Globus pallidus (tissue), 1 donor: ENCODE measurements around the gene THOC6.

Experiments used
- DNase-seq: peaks from one replicate; pipeline ENCODE4 v3.0.0-alpha.2; 2015; ENCODE audit warnings: low spot score

Gene THOC6

GRCh38 chr16:3023669-3024478 is at the start of gene THOC6, which contains the start of gene HCFC1R1:
TSS of gene THOC6 (plus strand) at chr16:3024035. CDS start at chr16:3024327, 292 bp downstream.
TSS of gene HCFC1R1 (minus strand) at chr16:3023942. CDS start at chr16:3023941, 1 bp downstream.
- peak; percentile 96 for DNase-seq

DNA sequence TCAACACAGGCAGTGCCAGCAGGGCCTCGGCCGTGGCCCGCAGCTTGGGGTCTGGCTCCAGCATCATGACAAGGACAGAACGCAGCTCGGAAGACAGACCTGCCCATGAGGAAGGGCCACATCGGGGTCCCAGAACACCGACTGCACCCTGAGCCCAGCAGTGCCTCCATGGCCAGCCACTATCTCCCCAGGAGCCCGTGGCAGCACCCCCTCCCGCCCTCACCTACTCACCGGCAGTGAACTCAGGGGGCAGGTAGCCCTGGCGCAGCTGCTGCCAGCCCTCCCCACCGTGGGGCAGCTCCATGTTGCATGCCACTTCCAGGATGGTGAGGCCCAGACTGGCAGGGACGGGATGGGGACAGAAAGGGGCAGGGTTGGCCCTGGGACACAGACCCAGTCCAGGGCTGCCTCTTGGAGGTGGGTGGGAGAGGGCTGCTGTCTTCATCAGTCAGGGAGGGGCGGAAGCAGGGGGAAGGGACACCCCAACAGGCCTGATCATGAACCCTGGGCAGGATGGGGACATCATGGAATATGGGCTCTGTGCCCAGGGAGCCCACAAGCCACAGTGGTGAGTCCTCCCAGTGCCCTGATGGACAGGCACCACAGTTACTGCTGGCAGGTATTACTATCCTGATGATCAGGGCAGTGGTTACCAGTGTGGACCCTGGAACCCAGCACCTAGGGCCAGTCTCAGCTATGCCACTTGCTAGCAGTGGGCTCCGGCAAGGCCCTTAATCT is 49.3 kb upstream of the THOC6 start:
- no peak for DNase-seq

DNA sequence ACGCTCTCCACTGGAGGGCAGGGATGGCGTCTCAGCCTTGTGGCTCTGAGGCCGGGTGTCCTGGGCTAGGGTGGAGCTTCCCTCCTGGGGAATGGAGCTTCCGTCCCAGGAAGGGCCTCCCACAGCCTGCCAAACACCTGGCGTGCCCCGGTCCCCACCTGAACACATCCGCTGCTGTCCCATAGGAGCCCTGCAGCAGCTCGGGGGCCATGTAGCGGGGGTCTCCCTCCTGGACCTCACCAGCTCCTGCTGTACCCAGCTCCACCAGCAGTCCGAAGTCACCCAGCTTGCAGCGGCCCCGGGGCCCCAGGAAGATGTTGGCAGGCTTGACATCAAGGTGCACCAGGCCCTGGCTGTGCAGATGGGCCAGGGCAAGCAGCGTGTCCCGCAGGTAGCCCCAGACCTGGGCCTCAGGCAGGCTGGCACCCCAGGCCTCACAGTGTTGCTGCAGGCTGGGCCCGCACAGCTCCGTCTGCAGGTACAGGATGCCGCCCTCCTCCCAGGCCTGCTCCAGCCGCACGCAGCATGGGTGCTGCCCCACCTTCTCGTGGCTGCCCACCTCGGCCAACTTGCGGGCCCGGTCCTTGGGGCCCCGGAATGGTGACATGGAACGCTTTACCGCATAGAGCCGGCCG is 48.6 kb upstream of the THOC6 start:
- DNase-seq, result no peak

DNA sequence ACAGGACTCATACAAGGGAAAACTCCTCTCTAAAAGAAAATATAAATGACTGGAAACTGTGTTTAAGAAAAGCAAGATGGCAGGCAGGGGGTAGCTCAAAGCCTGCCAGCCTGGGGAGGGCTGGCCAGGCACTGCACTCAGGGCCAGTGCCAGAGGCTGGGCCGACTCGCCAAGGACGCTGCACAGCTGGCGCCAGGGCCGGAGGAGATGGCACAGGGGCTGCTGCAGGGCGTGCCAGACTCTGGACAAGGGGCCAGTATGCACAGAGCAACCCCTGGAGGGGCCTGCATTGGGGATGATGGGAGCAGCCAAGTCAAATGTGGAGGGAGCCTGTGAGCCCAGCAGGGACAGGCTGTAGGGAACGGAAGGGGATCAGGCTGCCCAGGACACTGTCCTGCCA is 47.6 kb upstream of the THOC6 start:
- no peak for DNase-seq

DNA sequence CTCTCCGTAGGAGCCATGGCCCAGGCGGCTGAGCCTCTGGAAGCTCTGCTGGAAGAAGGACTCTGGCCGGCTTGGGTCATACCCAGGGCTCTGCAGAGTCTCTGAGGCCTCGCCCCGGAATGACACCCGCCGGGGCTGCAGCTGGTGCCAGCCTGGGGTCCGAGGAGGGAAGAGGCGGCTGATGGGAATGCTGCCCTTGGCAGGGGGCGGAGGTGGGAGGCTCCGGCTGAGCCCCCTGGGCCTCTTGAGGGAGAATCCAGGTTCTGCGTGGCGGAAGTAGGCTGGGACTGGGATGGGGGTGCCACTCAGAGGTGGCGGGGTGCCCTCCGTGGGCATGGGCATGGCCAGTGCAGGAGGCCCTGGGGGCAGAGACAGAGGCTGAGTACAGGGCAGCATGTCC is 47.2 kb upstream of the THOC6 start:
- no peak for DNase-seq

- no peak for DNase-seq
Measured at GRCh38 chr16:2977440-2977839, 46.4 kb upstream of the THOC6 start.

GRCh38 chr16:2979669-2980226 is 44.1 kb upstream of the THOC6 start:
- no peak for DNase-seq

GRCh38 chr16:2980227-2981176 is 43.3 kb upstream of the THOC6 start, which contains the start of gene PKMYT1:
TSS of gene PKMYT1 (minus strand) at chr16:2980446. CDS start at chr16:2979657, 789 bp downstream.
- peak; percentile 83 for DNase-seq

GRCh38 chr16:2981177-2981898 is 42.5 kb upstream of the THOC6 start:
- no peak for DNase-seq

- DNase-seq, result no peak
Measured at GRCh38 chr16:2981899-2982250, 42.0 kb upstream of the THOC6 start.

DNA sequence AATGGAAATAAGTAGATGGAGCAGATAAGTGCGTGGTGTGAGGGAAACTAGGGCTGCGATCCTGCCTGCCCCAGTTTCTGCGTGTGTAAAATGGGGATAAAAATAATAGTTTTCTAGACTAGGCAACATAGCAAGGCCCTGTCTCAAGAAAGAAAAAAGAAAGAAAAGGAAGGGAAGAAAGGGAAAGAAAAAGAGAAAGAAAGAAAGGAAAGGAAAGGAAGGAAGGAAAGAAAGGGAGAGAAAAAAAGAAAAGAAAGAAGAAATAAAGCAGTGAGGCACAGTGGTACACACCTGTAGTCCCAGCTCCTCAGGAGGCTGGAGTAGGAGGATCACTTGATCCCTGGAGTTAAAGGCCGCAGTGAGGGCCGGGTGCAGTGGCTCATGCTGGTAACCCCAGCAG is 41.4 kb upstream of the THOC6 start:
- DNase-seq, result no peak

GRCh38 chr16:2983706-2984136 is 40.1 kb upstream of the THOC6 start:
- no peak for DNase-seq

GRCh38 chr16:2985462-2985861 is 38.4 kb upstream of the THOC6 start:
- DNase-seq, result no peak

- DNase-seq, result no peak
Measured at GRCh38 chr16:2985893-2986355, 37.9 kb upstream of the THOC6 start.

GRCh38 chr16:2986623-2987188 is 37.1 kb upstream of the THOC6 start:
- DNase-seq, result no peak

DNA sequence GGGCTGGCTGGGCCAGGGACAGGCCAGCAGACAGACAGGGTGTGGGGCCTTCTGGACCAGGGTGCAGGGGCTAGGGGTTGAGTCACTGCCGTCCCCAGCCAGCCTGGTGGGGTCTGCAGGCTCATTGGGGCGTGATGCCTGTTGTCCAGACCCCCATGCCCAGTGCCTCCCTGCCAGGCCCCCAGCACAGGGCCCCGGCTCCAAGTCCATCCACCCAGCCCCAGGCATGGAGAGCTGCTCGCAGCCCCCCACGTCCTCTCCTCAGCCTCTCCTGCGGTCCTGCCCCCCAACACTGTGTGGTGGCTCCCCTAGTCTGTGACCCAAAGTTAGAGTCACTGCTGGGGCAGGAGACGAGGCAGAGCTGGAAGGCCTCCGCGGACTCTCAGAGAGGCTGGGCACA is 36.5 kb upstream of the THOC6 start:
- no peak for DNase-seq

DNA sequence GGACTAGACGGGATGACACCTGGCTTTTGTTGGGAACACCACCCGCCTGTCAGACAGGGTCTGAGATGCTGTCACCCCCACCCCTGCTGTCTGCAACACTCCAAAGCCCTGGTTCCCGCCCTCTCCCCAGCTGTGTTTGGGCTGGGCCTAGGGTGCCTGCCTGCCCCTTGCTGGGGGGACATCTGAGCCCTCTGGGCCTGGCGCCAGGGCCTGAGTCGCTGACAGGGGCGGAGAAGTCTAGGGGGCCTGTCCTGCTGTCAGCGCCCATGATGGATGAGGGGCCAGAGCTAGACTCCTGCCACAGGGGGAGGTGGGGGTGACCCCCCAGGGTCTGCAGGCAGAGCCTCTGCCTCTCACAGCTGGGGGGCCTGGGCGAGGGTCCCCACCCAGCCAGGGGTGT is 36.0 kb upstream of the THOC6 start:
- no peak for DNase-seq

DNA sequence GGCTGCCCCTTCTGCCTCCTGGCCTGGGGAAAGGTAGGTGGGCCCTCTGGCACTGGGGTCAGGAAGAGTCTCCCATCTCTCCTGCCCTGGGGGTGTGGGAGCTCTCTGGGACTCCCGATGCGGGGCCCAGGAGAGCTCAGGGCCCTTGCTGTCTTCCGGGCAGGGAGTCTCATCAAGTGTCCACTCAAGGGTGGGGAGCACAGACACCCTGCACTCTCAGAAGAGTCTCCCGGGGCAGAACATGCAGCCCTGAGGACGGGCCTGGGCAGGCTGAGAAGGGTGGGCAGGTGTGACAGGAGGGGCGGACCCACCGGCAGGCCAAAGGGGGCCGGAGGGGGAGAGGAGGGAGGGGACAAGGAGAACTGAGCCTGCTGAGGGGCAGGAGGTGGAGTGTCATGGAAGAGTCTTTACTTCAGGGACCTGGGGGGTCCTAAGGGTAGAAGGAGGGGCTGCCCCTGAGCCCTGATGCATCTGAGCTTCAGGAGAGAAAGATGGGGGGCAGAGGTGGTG is 35.2 kb upstream of the THOC6 start:
- DNase-seq, result no peak

- no peak for DNase-seq
Measured at GRCh38 chr16:2990891-2991290, 32.9 kb upstream of the THOC6 start.
